GM18505 (cell line): Measurements from ENCODE around the gene ZDHHC13.
"Not testable (repeated sequence)": the region's sequence is repeated elsewhere in the genome, so short reads cannot be mapped to it uniquely, and the experiment has no call there.

Source experiments
- ATAC-seq: cut with Tn5 transposase; IDR thresholded peaks from one replicate; pipeline ENCODE4 v1.9.1; 2021; ENCODE audit not compliant: unreplicated experiment
- POLR2A ChIP-seq: IDR thresholded peaks from 4 replicates; pipeline ENCODE4 v1.6.1; 2011; ENCODE audit warnings: borderline replicate concordance; ENCODE audit not compliant: insufficient read depth, insufficient read length; ENCODE audit errors: extremely low read depth

Gene ZDHHC13

GRCh38 chr11:19111809-19112208, 5.2 kb upstream of the ZDHHC13 start:
- ATAC-seq = no peak
- TF ChIP-seq POLR2A = no peak

DNA sequence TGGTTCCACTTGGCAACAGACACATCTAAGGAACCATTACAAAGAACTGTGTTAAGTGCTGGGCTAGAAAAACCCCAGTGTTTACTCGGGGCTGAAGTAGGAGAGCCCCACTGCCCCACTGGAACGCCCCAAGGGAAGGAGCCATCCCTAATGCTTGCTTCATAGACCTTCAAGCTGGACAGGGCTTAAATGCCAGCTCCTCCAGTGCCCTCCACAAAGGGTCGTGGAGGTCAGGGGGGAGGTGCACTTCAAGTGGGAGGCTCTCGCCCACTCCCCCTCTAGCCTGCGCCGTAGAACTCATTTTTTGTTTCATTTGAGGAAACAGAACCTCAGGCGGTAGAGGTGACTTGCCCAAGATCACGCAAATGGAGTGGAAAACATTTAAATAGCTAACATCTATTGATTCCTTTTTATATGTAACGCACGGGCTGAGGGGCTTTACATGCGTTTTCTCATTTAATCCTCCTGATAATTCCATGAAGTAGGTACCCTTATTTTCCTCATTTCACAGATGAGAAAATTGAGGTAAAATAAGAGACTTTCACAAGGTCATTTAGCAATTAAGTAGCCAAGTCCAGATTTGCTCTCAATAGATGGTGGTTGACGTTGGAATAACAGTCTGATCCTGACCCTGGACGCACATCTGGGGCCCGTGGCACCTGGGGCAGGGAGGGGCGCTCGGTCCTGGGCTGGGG, 545 bp upstream of the ZDHHC13 start:
- no peak for ATAC-seq
- TF ChIP-seq POLR2A = no peak

GRCh38 chr11:19117760-19118097, 761 bp downstream of the ZDHHC13 start:
- no peak for ATAC-seq
- no peak for TF ChIP-seq POLR2A

DNA sequence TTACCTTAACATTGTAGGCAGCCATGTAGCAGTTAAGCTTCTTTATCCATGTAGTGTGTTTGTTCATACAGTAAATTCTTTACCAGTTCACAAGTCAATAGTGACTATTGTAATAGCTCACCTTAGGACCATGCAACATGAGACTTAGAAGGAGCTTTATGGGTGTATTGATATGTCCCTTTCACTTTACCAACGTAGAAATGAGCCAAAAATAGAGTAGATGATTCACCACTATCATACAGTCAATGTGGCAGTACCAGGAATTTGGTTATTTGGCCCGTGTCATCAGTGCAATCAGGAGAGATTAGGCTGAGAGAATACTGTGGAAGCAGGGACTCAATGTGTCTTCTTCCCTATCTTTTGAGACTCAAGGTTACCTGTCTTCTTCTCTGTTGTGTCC, 4.7 kb downstream of the ZDHHC13 start:
- ATAC-seq = no peak
- TF ChIP-seq POLR2A = no peak

GRCh38 chr11:19122960-19123615, 6.1 kb downstream of the ZDHHC13 start:
- ATAC-seq = no peak
- no peak for TF ChIP-seq POLR2A

DNA sequence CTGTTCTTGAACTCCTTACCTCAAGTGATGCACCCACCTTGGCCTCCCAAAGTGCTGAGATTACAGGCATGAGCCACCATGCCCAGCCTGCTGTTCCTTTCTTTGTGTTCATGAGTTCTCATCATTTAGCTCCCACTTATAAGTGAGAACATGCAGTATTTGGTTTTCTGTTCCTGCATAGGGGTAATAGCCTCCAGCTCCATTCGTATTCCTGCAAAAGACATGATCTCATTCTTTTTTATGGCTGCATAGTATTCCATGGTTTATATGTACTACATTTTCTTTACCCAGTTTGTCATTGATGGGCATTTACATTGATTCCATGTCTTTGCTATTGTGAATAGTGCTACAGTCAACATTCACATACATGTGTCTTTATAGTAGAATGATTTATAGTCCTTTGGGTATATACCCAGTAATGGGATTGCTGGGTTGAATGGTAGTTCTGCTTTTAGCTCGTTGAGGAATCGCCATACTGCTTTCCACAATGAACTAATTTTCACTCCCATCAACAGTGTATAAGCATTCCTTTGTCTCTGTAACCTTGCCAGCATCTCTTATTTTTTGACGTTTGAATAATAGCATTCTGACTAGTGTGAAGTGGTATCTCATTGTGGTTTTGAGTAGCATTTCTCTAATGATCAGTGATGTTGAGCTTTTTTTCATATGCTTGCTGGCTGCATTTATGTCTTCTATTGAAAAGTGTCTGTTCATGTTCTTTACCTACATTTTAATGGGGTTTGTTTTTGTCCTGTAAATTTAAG, 9.8 kb downstream of the ZDHHC13 start:
- not testable (repeated sequence) for ATAC-seq

- TF ChIP-seq POLR2A = no peak
- ATAC-seq = no peak
Observed at GRCh38 chr11:19134004-19134403, 17.0 kb downstream of the ZDHHC13 start.

GRCh38 chr11:19136884-19137283, 19.9 kb downstream of the ZDHHC13 start:
- ATAC-seq = not testable (repeated sequence)

- no peak for TF ChIP-seq POLR2A
- ATAC-seq = no peak
Observed at GRCh38 chr11:19145319-19145718, 28.4 kb downstream of the ZDHHC13 start.

DNA sequence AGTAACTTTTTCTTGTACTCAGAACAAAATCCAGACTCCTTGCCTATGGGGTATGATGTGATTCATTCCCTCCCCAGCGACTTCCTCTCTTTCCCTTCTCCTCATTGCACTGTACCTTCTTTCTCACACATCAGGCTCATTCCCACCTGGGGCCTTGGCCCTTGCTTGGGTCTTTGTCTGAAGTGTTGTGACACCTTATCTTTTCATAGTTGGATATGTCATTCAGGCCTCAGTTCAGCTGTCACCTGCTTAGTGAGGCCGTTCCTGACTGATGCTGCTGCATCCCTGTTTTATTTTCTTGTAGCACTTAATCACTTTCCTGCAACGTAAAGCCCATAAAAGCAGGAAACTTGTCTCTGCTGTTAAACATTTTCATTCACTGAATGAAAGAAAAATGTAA, 39.9 kb downstream of the ZDHHC13 start:
- no peak for TF ChIP-seq POLR2A
- ATAC-seq = no peak

DNA sequence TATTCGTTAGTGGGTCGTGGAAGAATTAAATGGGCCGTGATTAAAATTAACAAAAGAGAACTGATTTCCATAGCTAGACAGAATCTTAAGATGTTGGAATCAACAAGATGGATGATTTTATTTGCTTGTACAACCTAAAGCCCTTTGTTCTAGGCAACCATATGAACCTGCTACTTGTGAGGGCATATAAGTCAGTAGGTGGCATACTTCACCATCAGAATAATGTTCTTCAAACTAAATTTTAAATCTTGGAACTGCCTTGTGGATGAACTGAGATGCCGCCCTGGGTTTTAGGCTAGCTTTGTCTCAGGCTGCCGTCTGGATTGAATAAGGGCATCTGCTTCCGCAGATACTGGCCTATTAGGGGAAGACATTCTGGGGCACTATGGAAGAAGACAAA, 43.9 kb downstream of the ZDHHC13 start:
- no peak for TF ChIP-seq POLR2A
- no peak for ATAC-seq

DNA sequence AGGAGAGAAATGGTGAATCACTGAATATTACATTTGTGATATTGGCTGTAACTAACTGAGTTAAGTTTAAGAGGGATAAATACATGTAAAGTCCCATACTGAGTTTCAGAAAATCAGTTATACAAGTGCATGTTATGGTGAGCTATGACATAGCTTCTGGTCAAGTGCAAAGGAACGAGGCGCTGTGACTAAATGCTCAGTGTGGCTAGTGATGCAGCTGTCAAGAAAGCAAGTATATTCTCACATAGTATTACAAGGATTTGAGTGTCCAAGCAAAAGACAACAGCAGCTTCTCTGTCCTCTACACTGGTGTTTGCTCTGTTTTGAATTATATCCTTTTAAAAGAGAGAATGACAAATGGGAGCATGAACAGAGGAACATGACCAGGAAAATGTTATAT, 44.7 kb downstream of the ZDHHC13 start:
- no peak for TF ChIP-seq POLR2A
- no peak for ATAC-seq

- no peak for ATAC-seq
- TF ChIP-seq POLR2A = no peak
Observed at GRCh38 chr11:19162951-19163505, 46.1 kb downstream of the ZDHHC13 start.

DNA sequence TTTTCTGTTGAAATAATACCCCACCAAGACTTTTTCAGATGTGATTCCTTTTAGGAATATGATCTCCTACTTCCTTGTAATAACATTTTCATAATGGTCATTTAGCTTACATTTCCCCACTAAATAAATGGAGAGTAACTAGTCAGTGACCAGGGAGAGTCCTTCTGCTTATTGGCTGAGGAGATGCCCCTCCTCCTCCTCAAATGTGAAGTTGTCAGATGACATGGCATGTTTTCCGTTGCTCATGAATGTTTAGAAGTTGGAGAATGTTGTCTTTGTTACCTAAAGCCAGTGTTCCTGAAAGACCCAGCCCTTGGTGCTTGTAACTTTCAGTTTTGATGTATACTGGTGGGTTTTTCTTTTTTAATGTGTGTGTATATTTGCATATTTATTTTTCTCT, 46.6 kb downstream of the ZDHHC13 start:
- TF ChIP-seq POLR2A = no peak
- no peak for ATAC-seq
